Epidermal melanocyte (primary cell): ENCODE results near the gene UBB.

Source experiments
- DNase-seq: peaks from one replicate; pipeline ENCODE4 v3.0.0; 2011; ENCODE audit warnings: low spot score; ENCODE audit not compliant: insufficient read length

The UBB gene

GRCh38 chr17:16417896-16418684 is 37.2 kb downstream of the UBB start:
- DNase-seq, result no peak

- DNase-seq, result no peak
These were observed 37.8 kb downstream of the UBB start for GRCh38 chr17:16418685-16419068.

GRCh38 chr17:16419074-16419928 is 38.4 kb downstream of the UBB start:
- peak; percentile 59 for DNase-seq

- no peak for DNase-seq
These were observed 39.0 kb downstream of the UBB start for GRCh38 chr17:16419929-16420271.

- DNase-seq, result no peak
These were observed 41.5 kb downstream of the UBB start for GRCh38 chr17:16422416-16422815.

- no peak for DNase-seq
These were observed 42.5 kb downstream of the UBB start for GRCh38 chr17:16423226-16423872.

GRCh38 chr17:16425202-16425601 is 44.3 kb downstream of the UBB start:
- no peak for DNase-seq

GRCh38 chr17:16425698-16426659 is 45.1 kb downstream of the UBB start:
- no peak for DNase-seq

GRCh38 chr17:16427020-16427419 is 46.1 kb downstream of the UBB start:
- no peak for DNase-seq

GRCh38 chr17:16428098-16428882 is 47.4 kb downstream of the UBB start:
- DNase-seq, result no peak

GRCh38 chr17:16429083-16429482 is 48.2 kb downstream of the UBB start:
- no peak for DNase-seq

GRCh38 chr17:16430650-16431049 is 49.8 kb downstream of the UBB start:
- DNase-seq, result no peak

GRCh38 chr17:16432017-16432416 is 51.1 kb downstream of the UBB start:
- no peak for DNase-seq
